Measurements from ENCODE around the gene ERGIC1.
A peak's percentile ranks its signal among the peaks of the same experiment; 100 is the strongest.
"Not testable (repeated sequence)": the region's sequence is repeated elsewhere in the genome, so short reads cannot be mapped to it uniquely, and the experiment has no call there.

ERGIC1 gene

DNA sequence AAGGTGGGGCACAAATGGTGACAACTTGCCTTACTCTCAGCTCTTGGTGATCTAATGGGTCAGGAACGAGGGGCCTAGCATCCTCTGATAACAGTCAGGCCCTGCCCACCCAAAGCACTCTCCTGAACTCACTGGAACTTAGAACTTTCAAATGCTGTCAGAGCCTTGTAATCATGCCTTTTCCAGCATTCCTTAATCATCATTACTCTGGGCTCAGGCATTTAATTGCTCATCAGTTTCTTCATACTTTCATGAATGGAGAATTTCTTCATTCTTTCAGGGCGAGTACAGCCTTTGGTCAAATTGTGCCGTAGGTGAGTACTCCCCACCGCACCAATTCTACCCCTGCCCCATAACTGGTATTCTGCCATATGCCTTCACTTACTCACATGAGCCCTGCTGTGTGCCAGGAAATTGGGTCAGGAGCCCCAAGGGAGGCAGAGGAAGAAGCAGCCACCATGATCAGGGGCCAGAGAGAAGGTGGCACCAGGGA is 32.8 kb upstream of the ERGIC1 start:
- no peak for DNase-seq

DNA sequence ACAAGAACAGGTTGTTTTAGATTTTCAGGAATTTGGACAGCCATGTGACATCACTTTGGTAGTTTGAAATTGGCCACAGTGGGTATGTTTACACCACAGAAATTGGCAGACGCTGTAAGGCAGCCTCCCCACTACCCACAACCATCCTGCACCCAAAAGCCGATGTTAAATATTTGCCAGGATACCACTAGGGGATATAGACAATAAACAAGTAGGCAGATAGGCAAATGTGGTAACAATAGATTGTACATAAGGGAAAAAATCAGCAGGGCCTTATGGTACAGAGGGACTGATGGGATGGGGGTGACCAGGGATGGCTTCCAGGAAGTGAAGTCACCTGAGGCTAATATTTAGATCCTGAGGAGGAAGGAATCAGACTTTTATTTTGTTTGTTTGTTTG is 31.9 kb upstream of the ERGIC1 start:
- DNase-seq, result no peak

DNA sequence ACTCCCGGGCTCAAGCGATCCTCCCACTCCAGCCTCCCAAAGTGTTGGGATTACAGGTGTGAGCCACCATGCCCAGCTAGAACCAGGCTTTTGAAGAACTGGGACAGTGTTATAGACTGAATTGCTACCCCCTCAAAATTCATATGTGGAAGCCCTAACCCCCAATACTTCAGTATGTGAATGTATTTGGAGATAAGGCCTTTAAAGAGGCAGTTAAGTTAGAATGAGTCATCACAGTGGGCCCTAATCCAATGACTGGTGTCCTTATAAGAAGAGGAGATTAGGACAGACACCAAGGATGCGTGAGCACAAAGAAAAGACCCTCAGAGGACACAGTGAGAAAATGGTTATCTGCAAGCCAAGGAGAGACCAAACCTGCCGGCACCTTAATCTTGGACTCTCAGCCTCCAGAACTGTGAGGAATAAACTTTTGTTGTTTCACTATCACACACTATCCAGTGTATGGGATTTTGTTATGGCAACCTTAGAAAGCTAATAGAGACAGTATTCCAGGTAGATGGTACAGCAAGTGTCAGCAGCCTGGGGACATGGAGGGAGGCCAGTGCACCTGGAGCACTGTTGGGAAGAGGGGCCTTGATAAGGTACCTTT is 31.4 kb upstream of the ERGIC1 start:
- no peak for DNase-seq

DNA sequence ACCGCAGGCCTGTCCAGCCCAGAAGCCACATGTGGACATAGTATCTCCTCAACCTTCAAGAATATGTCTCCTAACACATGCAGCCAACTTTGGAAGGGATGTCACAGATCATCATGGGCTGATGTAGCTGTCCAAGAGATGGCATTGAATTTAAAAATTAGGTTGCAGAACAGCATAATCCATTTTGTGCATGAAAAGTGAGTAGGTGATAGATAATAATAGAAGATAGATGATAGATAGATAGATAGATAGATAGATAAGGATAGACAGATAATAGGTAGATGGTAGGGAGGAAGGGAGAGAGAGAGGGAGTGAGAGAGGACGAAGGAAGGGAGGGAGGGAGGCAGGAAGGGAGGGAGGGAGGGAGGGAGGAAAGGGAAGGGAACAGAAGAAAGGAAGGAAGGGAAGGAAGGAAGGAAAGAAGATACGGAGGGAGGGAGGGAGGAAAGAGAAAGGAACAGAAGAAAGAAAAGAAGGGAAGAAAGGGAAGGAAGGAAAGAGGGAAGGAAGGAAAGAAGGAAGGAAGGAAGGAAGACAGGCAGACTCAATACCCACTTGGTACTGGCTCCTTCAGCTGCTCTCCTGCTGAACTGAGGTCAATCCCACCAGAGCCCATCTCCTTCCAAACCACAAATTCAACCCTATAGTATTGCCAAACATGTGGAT is 28.9 kb upstream of the ERGIC1 start:
- no peak for DNase-seq

DNA sequence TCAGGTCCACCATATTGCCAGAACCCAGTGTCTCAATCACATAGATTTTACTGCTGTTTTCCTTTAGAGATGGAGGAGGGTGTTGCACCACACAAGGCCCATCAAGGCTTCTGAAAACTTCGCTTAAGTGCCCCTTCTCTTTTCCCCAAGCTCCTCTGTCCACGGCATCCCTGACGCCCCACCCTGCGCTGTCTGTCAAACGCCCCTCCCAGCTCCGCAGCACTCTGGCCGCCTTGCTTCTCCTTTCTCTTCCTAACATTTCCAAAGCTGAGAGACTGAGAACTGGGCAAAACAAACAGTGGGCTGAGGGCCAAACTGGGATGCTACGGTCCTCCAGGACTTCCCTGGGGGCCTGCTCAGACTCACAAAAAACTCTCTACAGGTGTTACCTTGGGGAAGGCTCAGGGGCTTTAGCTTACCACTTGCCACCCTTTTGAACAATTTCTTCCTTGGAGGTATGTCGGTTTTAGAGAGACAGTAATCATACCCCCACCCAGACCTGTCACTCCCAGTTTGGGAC is 28.3 kb upstream of the ERGIC1 start:
- no peak for DNase-seq

DNA sequence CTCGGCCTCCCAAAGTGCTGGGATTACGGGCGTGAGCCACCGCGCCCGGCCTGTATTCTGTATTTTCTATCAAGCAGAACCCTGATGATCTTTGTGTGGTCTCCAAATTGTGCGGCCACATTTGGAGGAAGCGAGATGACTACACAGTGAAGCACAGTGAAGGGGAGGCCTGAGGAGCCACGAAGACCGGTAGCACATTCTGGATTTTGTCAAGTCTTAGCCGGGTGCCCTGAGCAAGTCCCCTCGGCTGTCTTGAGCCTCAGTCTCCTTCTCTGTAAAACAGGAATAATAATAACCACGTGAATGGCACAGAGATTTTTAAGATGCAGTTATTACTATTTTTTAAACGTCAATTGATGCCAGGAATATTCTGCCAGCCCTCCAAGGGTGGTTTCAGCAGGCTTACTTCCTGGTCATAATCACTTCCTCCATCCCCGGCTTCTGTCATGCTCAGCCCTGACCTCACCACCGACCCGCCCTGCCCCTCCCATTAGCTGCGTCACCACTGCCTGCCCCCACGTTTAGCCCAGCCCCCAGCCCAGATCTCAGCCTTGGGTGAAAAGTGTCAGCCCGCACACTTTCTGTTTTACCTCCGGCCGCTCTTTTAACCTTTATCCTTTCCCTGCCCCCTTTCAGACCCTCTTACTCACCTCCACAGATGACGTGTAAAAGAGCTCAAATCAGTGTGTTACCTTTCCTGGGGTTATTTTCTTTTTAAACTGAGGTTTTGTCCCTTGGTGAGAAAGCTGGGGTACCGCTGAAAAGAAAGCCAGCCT is 27.0 kb upstream of the ERGIC1 start:
- peak; percentile 65 for DNase-seq

DNA sequence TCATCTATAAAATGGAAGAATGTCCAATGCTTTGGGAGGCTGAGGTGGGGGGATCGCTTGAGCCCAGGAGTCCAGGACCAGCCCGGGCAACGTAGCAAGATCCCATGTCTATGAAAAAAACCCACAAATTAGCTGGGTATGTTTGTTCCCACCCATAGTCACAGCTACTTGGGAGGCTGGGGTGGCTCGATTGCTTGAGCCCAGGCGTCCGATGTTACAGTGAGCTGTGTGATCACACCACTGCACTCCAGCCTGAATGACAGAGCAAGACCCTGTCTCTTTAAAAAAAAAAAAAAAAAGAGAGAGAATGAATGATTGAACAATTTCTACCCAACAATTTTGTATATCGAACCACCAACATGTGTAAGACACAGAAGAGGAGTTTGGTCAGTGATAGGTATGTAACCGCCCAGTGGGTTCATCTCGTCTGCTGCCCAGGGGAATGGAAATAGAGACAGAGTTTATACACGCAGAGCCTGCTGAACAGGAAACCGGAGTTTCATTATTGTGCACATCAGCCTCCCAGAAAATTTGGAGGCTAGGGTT is 26.2 kb upstream of the ERGIC1 start:
- DNase-seq, result no peak

DNA sequence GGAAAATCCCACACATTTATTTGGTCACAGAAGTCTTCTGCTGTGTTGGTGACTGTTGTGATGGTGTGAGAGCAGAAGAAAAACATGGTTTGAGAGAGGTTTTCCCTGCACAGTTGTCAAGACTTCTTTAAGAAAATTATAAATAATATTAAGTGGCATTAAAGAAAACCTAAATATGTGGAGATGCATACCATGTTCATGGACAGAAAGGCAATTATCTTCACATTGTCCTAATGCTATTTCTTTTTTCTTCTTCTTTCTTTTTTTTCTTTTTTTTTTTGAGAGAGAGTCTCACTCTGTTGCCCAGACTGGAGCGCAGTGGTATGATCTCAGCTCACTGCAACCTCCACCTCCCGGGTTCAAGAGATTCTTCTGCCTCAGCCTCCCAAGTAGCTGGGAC is 24.3 kb upstream of the ERGIC1 start:
- no peak for DNase-seq

DNA sequence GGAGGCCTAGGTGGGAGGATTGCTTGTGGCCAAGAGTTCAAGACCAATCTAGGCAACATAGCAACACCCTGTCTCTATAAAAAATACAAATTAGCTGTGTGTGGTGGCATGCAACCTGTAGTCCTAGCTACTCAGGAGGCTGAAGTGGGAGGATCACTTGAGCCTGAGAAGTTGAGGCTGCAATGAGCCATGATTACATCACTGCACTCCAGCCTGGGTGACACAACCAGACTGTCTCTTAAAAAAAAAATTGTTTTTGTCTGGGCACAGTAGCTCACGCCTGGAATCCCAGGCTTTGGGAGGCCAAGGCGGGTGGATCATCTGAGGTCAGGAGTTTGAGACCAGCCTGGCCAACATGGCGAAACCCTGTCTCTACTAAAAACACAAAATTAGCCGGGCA is 23.1 kb upstream of the ERGIC1 start:
- not testable (repeated sequence) for DNase-seq

DNA sequence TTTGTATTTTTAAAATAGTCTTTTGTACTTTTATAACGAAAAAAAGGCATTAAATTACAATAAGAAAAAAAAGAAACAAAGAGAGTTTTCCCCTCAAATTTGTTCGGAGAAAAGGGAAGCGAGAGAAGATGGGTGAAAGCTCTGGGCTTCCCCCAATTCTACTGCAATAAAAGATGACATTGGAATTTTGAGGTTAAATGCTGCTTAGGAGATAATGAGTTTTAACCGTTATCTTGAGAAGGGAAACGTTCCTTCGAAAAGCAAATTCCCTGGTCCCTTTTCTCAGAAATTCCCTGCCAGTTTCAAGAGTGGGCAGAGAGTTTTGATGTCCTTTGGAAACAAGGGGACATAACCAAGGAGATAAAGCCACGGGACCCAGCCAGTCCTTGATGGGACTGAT is 18.4 kb upstream of the ERGIC1 start:
- no peak for DNase-seq

DNA sequence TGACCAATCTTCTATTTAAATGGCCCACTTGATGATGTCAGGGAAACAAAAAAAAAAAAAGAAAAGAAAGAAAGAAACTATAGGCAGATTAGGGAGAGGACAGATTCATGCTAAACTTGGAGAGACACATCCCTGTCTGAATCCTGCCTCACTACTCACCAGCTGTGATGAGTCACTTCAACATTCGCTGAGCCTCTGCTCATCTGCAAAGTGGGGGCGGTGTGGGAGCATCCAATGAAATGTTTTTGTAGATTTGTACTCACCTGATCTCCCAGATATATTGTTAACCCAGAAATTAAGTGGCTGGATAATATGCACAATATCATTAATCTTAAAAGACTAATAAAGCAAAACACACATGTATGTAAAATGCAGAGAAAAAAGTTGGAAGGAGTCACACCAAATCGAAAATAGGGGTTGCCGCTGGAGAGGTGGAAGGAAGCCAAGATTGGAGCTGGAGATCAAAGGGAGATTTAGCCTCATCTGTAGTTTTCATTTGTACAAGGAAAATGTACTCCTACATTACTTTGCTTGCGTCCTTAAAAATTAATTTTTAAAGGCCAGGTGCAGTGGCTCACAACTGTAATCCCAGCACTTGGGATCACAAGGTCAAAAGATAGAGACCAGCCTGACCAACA is 17.0 kb upstream of the ERGIC1 start:
- no peak for DNase-seq

DNA sequence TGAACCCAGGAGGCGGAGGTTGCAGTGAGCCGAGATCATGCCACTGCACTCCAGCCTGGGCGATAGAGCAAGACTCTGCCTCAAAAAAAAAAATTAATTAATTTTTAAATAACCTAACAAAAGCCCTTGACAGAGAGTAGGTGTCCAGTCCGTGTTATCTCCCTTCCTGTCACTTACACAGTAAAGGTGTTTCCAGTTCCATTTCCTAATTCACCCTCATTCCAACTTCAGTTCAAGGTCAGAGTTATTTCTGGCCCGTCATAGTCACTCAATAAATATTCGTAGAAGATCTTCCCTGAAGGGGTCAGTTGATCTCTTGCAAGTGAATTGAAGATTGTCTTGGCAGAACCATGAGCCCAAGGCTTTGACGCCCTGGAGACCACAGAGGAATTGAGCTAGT is 16.4 kb upstream of the ERGIC1 start:
- no peak for DNase-seq

DNA sequence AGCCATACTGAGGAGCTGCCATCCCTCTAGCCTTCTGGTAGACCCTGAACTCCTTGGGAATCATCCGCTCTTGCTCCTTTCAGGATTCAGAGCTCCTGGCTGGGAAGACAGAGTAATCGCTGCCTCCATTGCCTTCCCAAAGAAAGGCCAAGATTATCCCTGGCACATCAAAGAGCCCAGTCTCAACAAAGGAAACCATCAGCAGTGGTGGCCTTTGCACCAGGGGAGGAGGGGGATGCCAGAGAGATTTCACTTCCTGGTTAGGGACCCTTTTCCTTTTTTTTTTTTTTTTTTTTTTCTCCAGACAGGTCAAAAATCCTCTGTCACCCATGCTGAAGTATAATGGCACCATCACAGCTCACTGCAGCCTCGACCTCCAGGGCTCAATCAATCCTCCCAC is 16.0 kb upstream of the ERGIC1 start:
- DNase-seq, result no peak

DNA sequence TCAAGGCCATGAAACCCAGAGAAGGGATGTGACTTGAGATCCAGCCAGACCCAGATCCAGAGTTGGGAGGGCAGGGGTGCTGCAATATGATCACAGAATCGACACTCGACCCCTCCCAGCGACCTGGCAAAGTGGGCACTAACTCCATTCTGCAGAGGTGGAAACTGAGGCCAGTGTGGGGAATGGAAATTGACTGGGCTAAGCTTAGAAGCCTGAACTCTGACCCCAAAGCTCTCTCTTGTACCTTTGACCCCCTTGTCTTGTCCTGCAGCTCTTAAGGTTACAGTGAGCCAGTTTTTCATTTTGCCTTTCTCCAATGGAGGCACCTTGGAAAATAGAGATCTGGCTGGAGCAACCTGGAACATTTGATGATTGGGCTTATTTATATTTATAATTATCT is 14.5 kb upstream of the ERGIC1 start:
- no peak for DNase-seq

DNA sequence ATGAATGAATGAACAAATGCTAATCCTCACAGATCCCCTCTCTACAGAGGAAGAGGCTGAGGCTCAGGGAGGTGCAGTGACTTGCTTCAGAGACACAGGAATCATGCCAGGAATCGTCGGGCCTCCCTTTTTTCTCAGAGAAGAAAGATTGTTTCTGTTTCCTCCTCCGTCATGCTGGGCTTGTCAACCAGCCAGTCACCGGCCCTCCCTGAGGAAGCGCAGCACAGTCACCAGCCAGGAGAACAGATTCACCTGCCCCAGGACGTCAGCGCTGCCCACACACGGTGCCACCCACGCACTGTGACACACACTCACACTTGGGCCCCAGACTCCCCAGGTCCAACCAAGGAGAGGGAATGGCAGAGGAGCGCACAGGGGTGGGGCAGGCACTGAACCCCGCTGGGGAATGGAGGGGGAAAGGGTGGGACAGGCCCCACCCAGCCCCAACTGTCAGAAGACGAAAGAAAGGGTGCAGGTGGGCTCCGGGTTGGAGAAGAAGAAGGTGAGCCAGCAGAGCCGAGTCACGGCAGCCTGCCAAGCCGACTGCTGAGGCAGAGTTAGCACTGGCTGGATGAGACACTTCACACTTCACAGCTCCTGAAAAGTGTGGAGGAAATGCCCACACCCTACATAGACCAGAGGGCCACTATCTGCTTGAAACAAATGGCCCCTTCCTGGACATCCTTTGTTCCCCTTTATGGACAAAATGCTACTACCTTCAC is 13.8 kb upstream of the ERGIC1 start:
- DNase-seq, result no peak

DNA sequence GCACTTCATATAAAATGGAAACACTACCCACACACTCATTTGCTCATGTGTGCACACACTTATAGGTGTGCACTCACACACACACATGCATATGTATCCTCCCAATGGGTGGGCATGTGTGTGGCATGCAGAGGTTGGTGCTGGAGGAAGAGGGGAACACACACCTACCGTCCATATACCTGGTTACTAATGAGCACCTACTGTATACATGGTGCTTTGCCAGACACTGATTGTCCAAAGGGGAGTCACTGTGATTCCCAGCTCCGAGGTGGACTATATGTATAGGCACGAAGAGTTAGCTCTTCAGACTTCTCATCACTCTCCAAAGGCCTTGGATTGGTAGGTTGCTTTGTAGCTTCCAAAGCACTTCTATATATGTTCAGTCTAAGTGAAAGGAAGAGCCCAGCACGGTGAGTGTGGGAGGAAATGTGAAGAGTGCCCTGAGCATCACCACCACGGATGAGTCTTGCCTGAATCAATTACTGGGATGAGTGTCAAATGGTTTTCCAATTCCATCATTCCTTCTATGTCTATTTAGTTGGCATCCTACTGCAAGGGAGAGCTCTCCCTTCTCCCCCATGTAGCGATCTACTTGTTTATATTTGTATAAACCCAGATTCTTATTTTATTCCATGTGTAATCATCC is 12.6 kb upstream of the ERGIC1 start:
- DNase-seq, result no peak

DNA sequence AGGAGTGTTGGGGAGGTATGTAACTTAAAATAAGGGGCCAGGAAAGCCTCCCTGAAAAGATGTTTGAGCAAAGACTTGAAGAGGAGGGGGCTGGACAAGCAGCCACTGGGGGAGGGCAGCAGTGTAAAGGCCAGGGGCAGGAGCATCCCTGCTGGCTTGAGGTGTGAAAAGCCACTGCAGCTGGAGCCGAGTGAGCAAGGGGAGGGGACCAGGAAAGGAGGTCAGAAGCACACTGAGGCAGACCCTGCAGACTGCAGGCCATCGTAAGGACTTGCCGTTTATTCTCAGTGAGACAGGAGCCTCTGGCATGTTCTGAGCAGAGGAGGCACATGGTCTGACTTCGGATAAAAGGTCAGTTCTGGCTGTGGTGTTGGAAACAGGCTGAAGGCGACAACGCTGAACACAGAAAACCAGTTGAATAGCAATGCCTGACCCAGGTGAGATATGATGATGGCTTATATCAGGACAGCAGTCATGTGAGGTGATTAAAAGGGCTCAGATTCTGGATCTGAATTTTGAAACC is 10.2 kb upstream of the ERGIC1 start:
- DNase-seq, result no peak

DNA sequence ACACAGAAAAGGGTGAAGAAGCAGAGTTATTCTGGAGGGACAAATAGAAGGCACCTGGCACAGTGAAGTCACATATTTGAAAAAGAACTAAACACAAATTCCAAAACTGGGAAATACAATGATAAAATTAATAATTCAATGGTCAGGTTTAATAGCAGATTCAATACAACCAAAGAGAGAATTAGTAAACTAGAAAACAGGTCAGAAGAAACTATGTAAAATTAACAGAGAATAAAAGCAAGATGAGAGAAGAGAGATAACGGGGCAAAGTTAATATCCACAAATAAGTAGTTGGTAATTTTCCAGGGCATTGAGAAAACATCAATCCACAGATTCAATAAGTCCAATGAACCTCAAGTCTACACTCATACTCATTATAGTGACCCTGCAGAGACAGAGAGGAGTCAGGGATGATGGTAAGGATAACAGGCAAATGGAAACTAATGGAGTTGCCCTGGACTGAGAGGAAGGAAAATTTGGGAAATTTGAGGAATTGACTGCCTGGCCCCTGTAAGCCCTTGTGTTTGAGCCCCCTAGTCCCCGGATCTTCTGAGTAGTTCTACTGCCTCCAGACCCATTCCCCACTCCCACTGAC is 8.3 kb upstream of the ERGIC1 start:
- no peak for DNase-seq

DNA sequence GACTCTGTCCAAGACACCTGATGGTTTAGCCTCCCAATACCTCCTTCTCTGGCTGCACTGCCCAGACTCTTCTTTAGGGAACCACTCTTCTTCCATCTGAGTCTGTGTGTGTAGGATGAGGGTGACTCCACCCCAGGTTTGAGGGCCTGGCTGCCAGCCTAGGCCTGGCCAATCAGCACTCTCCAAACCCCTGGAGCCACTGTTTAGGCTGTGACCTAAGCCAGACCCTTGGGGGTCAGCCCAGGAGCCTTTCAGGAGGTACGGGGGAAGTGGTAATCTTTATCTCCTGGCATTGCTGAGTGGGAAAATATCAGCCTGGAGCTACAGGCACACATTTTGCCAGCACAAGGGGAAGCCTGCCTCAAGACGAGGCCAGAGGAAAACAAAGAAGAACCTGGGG is 6.2 kb upstream of the ERGIC1 start:
- no peak for DNase-seq

DNA sequence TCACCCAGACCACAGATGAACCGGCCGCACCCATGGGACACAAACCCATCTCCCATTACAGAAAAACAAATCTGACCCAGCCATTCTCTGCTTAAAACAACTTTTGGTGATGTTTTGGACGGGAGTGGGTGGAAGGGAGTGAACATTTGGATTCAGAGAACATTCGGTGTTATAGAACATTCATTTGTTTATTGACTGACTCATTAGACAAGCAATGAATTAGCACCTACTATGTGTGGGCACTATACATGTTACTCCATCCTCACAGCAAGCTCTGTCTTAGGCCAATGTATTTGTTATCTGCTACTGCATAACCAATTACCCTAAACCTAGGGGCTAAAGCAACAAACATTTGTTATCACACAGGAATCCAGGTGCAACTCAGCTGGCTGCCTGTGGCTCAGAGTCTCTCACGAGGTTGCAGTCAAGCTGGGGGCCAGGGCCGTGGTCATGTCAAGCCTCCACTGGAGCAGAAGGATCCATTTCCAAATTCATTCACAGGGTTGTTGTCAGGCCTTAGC is 5.1 kb upstream of the ERGIC1 start:
- no peak for DNase-seq

DNA sequence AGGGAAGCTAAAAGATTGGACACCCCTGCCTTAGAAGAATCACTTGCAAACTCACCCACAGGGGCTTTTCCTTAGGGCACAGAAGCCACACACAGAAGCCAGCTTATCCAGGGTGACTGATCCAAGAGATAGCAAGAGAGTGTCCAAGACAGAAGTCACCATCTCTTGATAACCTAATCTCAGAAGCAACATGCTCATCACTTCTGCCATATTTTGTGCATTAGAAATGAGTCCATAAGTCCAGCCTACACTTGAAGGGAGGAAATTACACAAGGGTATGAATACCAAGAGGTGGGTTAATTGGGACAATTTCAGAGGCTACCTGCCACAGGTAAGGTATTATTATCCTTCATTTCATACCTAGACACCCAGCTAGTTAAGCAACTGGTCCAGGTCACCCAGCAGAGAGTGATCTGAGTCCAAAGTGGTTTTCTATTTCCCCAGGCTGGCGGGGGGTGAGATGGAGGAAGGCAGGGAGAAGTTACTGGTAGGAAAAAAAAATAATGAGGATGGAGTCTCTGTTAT is 3.7 kb upstream of the ERGIC1 start:
- no peak for DNase-seq

All from activated CD4-positive, alpha-beta T cell treated with anti-CD3 and anti-CD28 coated beads for 1 hour (primary cell).